HG03135 (cell line): Measurements from ENCODE around the gene NKD1.

Source experiments
- ATAC-seq: cut with Tn5 transposase; IDR thresholded peaks from one replicate; pipeline ENCODE4 v1.9.1; 2021; ENCODE audit warnings: mild to moderate bottlenecking, moderate library complexity; ENCODE audit not compliant: unreplicated experiment

NKD1 gene

GRCh38 chr16:50598256-50598894, 50.2 kb downstream of the NKD1 start:
- ATAC-seq, result no peak

- no peak for ATAC-seq
Measured at GRCh38 chr16:50598936-50599361, 50.8 kb downstream of the NKD1 start.

- no peak for ATAC-seq
Measured at GRCh38 chr16:50599494-50599893, 51.3 kb downstream of the NKD1 start.

- ATAC-seq, result no peak
Measured at GRCh38 chr16:50600582-50601283, 52.5 kb downstream of the NKD1 start.

- ATAC-seq, result no peak
Measured at GRCh38 chr16:50601341-50601740, 53.1 kb downstream of the NKD1 start.

- no peak for ATAC-seq
Measured at GRCh38 chr16:50602126-50602525, 53.9 kb downstream of the NKD1 start.

GRCh38 chr16:50602531-50603205, 54.5 kb downstream of the NKD1 start:
- ATAC-seq, result no peak

- no peak for ATAC-seq
Measured at GRCh38 chr16:50603206-50604064, 55.2 kb downstream of the NKD1 start.

GRCh38 chr16:50604065-50604418, 55.8 kb downstream of the NKD1 start:
- no peak for ATAC-seq

GRCh38 chr16:50604610-50605009, 56.4 kb downstream of the NKD1 start:
- ATAC-seq, result no peak

GRCh38 chr16:50605733-50606430, 57.7 kb downstream of the NKD1 start:
- ATAC-seq, result no peak

GRCh38 chr16:50606431-50607050, 58.3 kb downstream of the NKD1 start:
- ATAC-seq, result no peak

GRCh38 chr16:50607051-50607431, 58.8 kb downstream of the NKD1 start:
- no peak for ATAC-seq

GRCh38 chr16:50607447-50607846, 59.3 kb downstream of the NKD1 start:
- no peak for ATAC-seq

- ATAC-seq, result no peak
Measured at GRCh38 chr16:50607970-50608557, 59.9 kb downstream of the NKD1 start.

- no peak for ATAC-seq
Measured at GRCh38 chr16:50609049-50609448, 60.9 kb downstream of the NKD1 start.

GRCh38 chr16:50609471-50609870, 61.3 kb downstream of the NKD1 start:
- no peak for ATAC-seq

GRCh38 chr16:50610331-50611262, 62.4 kb downstream of the NKD1 start:
- no peak for ATAC-seq
